ENCODE measurements around the gene ELOVL7.

DNA sequence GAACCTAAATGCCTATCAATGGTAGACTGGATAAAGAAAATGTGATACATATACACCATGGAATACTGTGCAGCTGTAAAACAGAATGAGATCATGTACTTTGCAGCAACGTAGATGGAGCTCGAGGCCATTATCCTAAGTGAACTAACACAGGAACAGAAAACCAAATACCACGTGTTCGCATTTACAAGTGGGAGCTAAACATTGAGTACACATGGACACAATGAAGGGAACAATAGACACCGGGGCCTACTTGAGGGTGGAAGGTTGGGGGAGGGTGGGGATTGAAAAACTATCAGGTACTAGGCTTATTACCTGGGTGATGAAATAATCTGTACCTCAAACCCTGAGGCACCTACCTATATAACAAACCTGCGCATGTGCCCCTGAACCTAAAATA is 121.7 kb downstream of the ELOVL7 start:
- TF ChIP-seq, protein P1, sequence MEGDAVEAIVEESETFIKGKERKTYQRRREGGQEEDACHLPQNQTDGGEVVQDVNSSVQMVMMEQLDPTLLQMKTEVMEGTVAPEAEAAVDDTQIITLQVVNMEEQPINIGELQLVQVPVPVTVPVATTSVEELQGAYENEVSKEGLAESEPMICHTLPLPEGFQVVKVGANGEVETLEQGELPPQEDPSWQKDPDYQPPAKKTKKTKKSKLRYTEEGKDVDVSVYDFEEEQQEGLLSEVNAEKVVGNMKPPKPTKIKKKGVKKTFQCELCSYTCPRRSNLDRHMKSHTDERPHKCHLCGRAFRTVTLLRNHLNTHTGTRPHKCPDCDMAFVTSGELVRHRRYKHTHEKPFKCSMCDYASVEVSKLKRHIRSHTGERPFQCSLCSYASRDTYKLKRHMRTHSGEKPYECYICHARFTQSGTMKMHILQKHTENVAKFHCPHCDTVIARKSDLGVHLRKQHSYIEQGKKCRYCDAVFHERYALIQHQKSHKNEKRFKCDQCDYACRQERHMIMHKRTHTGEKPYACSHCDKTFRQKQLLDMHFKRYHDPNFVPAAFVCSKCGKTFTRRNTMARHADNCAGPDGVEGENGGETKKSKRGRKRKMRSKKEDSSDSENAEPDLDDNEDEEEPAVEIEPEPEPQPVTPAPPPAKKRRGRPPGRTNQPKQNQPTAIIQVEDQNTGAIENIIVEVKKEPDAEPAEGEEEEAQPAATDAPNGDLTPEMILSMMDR (IDR thresholded peaks at IDR 0.05) = no peak
- no peak for TF ChIP-seq POLR2A (IDR thresholded peaks at IDR 0.05)

Data from right lobe of liver (tissue), 4 donors.